B cell (primary cell): ENCODE measurements around the gene ZNF652. TPM values are rescaled to one million over a fixed set of nuclear protein-coding genes. Genes with fewer than 3 reads are reported as not detected.

Source experiments
- ATAC-seq: fragments of 200-7000 bp; cut with Tn5 transposase; one replicate; pipeline ENCODE4 v1.10.0; 2021; ENCODE audit warnings: low read depth, mild to moderate bottlenecking, moderate number of reproducible peaks, moderate library complexity
- CTCF ChIA-PET: fragments of 350-600 bp; sonication (Branson Sonifier 250); formaldehyde crosslinking; loops from one replicate; lab custom pipeline; 2021; ENCODE audit warnings: antibody characterized with exemption, inconsistent platforms; lab: Charles Lee
- POLR2A ChIA-PET: fragments of 350-600 bp; sonication (Branson Sonifier 250); formaldehyde crosslinking; loops from one replicate; lab custom pipeline; 2021; ENCODE audit warnings: antibody characterized with exemption; lab: Charles Lee
- DNase-seq: peaks from one replicate; pipeline ENCODE4 v3.0.0; 2013
- H2AFZ ChIP-seq: 2 replicates; pipeline ENCODE4 v1.6.1; 2012; ENCODE audit warnings: mild to moderate bottlenecking, low read depth, low read length; ENCODE audit not compliant: insufficient read depth, poor library complexity, severe bottlenecking
- H3K27ac ChIP-seq, 2 donors: 1 replicate in 1 of 2; 2 replicates in 1 of 2; pipeline ENCODE4 v1.5.1; 2012 to 2013; ENCODE audit warnings: low read length in 2 of 2, mild to moderate bottlenecking in 2 of 2, moderate library complexity in 1 of 2
- H3K27me3 ChIP-seq, 4 experiments: fragments of 200-600 bp in 1 of 4; sonication (generic) in 1 of 4; replicated peaks in 1 of 4; 1 replicate in 2 of 4; 2 replicates in 2 of 4; pipeline versions ENCODE4 v1.6.1 to v1.7.0; 2013 to 2016; ENCODE audit warnings: low read length in 3 of 4, mild to moderate bottlenecking in 2 of 4, mixed read lengths in 1 of 4, moderate library complexity in 1 of 4; ENCODE audit not compliant: insufficient read depth in 4 of 4, control insufficient read depth in 3 of 4; ENCODE audit errors: control extremely low read depth in 1 of 4
- H3K36me3 ChIP-seq, 2 experiments: replicated peaks in 1 of 2; 1 replicate in 1 of 2; 2 replicates in 1 of 2; pipeline versions ENCODE4 v1.6.1 to v1.7.1; 2013; ENCODE audit warnings: low read length in 1 of 2; ENCODE audit not compliant: insufficient read depth in 2 of 2, control insufficient read depth in 1 of 2; ENCODE audit errors: control extremely low read depth in 1 of 2, extremely low read depth in 1 of 2
- H3K4me1 ChIP-seq, 2 donors: fragments of 200-600 bp in 1 of 2; sonication (generic) in 1 of 2; 1 replicate in 1 of 2; 2 replicates in 1 of 2; pipeline versions ENCODE4 v1.5.1 to v1.6.1; 2013 to 2017; ENCODE audit warnings: low read length in 2 of 2; ENCODE audit not compliant: control insufficient read depth in 2 of 2, insufficient read depth in 2 of 2
- H3K4me2 ChIP-seq: replicated peaks from 2 replicates; pipeline ENCODE3; 2012; ENCODE audit warnings: mild to moderate bottlenecking, low read depth, low read length; ENCODE audit not compliant: poor library complexity, severe bottlenecking
- H3K4me3 ChIP-seq, 5 experiments: fragments of 200-600 bp in 1 of 5; sonication (generic) in 1 of 5; 1 replicate in 3 of 5; 2 replicates in 2 of 5; pipeline versions ENCODE4 v1.5.1 to v1.7.0; 2011 to 2016; ENCODE audit warnings: low read length in 4 of 5, mild to moderate bottlenecking in 4 of 5, low read depth in 2 of 5, control low read depth in 1 of 5, moderate library complexity in 1 of 5; ENCODE audit not compliant: insufficient read depth in 1 of 5; ENCODE audit errors: control extremely low read depth in 1 of 5, extremely low read depth in 1 of 5
- H3K79me2 ChIP-seq: fragments of 200-600 bp; sonication (generic); one replicate; pipeline ENCODE4 v1.6.0; 2016; ENCODE audit warnings: low read length; ENCODE audit not compliant: control insufficient read depth, insufficient read depth
- H3K9ac ChIP-seq: fragments of 200-600 bp; sonication (generic); 2 replicates; pipeline ENCODE4 v1.6.1; 2017; ENCODE audit warnings: mild to moderate bottlenecking, low read length, moderate library complexity
- H3K9me3 ChIP-seq, 3 donors: one replicate each; pipeline versions ENCODE4 v1.6.1 to v1.7.1; 2013; ENCODE audit warnings: low read length in 2 of 3; ENCODE audit not compliant: control insufficient read depth in 2 of 3, insufficient read depth in 1 of 3; ENCODE audit errors: control extremely low read depth in 1 of 3
- H4K20me1 ChIP-seq: 2 replicates; pipeline ENCODE4 v1.6.0; 2012; ENCODE audit warnings: mild to moderate bottlenecking, low read length; ENCODE audit not compliant: insufficient read depth, control insufficient read depth, poor library complexity, severe bottlenecking
- H3K27ac Mint-ChIP-seq: one replicate; pipeline ENCODE4 v1.8.0; 2021; ENCODE audit warnings: mixed read lengths
- H3K27me3 Mint-ChIP-seq: one replicate; pipeline ENCODE4 v1.8.0; 2021; ENCODE audit warnings: mixed read lengths
- H3K4me1 Mint-ChIP-seq: one replicate; pipeline ENCODE4 v1.8.0; 2021; ENCODE audit warnings: mixed read lengths
- H3K4me3 Mint-ChIP-seq: one replicate; pipeline ENCODE4 v1.8.0; 2021; ENCODE audit warnings: mixed read lengths
- H3K9me3 Mint-ChIP-seq: one replicate; pipeline ENCODE4 v1.8.0; 2022; ENCODE audit warnings: mixed read lengths; ENCODE audit not compliant: insufficient read depth
- CTCF ChIP-seq: fragments of 200-600 bp; IDR thresholded peaks from one replicate; pipeline ENCODE4 v1.8.0; 2022; ENCODE audit warnings: antibody characterized with exemption, mild to moderate bottlenecking
- EZH2 ChIP-seq: IDR thresholded peaks from 2 replicates; pipeline ENCODE4 v1.6.1; 2012; ENCODE audit warnings: borderline replicate concordance, low read depth, mild to moderate bottlenecking, moderate library complexity, low read length; ENCODE audit not compliant: insufficient read depth, poor library complexity, severe bottlenecking
- WGBS: methylation state at CpG from one replicate; pipeline ENCODE4 v1.1.5; 2013; ENCODE audit warnings: missing lambda C conversion rate; ENCODE audit not compliant: insufficient coverage; 5-methylcytosine and 5-hydroxymethylcytosine counted together
- intact Hi-C: fragments of 100-400 bp; cut with micrococcal nuclease; formaldehyde crosslinking; loops from one replicate; pipeline ENCODE4 v1.10.0; 2022
- polyA plus RNA-seq: library from polyadenylated mRNA; depleted of rRNA; stranded (reverse); fragments of >200 nt; gene quantifications from 2 replicates; pipeline ENCODE4 v1.2.3, GENCODE V29; 2012
- total RNA-seq, 2 donors: library from RNA; stranded (reverse); fragments of 120-200 nt in 1 of 2; gene quantifications; 1 replicate in 1 of 2; 2 replicates in 1 of 2; pipeline versions ENCODE4 v1.2.3 to v1.2.4, GENCODE V29; 2013 to 2022

The ZNF652 gene
- total and polyA plus RNA-seq, 2 donors (not counting 1 experiment from before 2014, with no cell fraction given) = 19.4 to 86.2 TPM

DNA sequence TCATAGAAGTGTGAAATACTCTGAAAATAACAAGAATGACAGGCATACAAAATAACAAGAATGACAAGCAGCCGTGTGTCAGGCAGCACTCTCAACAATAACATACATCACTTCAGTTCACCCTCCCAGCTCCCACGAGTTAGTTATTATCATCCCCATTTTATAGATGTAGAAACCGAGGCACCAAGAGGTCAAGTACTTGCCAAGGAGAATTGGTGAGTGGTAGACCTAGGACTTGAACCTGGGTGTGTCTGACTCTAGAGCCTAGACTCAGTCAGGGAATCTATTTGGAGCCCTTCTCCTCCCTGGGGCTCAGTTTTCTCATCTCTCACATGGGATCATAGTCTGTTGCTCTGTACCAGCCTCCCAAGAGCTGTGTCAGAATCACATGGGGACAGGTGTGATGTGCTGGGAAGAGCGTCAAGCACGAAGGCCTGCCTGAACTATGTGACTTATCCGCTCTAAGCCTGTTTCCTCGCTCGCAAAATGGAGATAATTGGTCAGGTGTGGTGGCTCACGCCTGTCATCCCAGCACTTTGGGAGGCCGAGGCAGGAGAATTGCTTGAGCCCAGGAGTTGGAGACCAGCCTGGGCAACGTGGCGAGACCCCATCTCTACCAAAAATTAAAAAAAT, 112.0 kb downstream of the ZNF652 start:
- H3K4me1 ChIP-seq = no peaks in the 10 kb centered on the region
- H4K20me1 ChIP-seq = no peaks in the 10 kb centered on the region
- intact Hi-C loops = no loop called here
- H3K9me3 ChIP-seq = no peaks in the 10 kb centered on the region
- H3K9ac ChIP-seq = no peak overlapping the region
- no peak for ATAC-seq
- TF ChIP-seq EZH2 = no peak
- TF ChIP-seq CTCF = no peak
- Mint-ChIP-seq H3K9me3 (no peaks in the 10 kb centered on the region), H3K27ac (no peak overlapping the region), H3K4me1 (peaks cover 6% of the 10 kb centered on the region), H3K4me3 (no peak overlapping the region), H3K27me3 (peaks cover 23% of the 10 kb centered on the region)
- H3K27me3 ChIP-seq = peaks cover 0 to 4% (median 0%) of the 10 kb centered on the region in 4 experiments
- H3K36me3 ChIP-seq = no peaks in the 10 kb centered on the region
- H3K4me3 ChIP-seq = no peak overlapping the region
- 99% methylated on average over 7 of the region's 12 CpGs for WGBS
- CTCF ChIA-PET = interaction anchor here (0.9 kb wide), 1 partner anchor 71 kb away, joined by 3 read pairs; no protein-coding TSS in a partner anchor
- H3K27ac ChIP-seq = no peak overlapping the region
- H3K79me2 ChIP-seq = no peaks in the 10 kb centered on the region
- DNase-seq = no peak
- H2AFZ ChIP-seq = no peak overlapping the region
- POLR2A ChIA-PET = no interaction called here
- no peak overlapping the region for H3K4me2 ChIP-seq

GRCh38 chr17:49249292-49249794, 112.7 kb downstream of the ZNF652 start:
- intact Hi-C loops = no loop called here
- Histone ChIP-seq H3K9ac (no peak overlapping the region), H3K36me3 (no peaks in the 10 kb centered on the region), H3K4me1 (no peaks in the 10 kb centered on the region), H4K20me1 (no peaks in the 10 kb centered on the region), H3K4me3 (no peak overlapping the region), H3K27me3 (peaks cover 0 to 7% (median 0%) of the 10 kb centered on the region in 4 experiments), H3K4me2 (no peak overlapping the region), H3K9me3 (no peaks in the 10 kb centered on the region), H3K79me2 (no peaks in the 10 kb centered on the region), H3K27ac (no peak overlapping the region), H2AFZ (no peak overlapping the region)
- no peak for ATAC-seq
- Mint-ChIP-seq H3K4me3 (no peak overlapping the region), H3K27me3 (peaks cover 23% of the 10 kb centered on the region), H3K4me1 (peaks cover 6% of the 10 kb centered on the region), H3K9me3 (no peaks in the 10 kb centered on the region), H3K27ac (no peak overlapping the region)
- ChIA-PET POLR2A (no interaction called here), CTCF (interaction anchor here (1.5 kb wide), 1 partner anchor 71 kb away, joined by 3 read pairs; no protein-coding TSS in a partner anchor)
- no peak for TF ChIP-seq EZH2
- TF ChIP-seq CTCF = no peak
- no peak for DNase-seq
- WGBS = 45% methylated on average over 8 of the region's 10 CpGs
